Osteoblast (primary cell): ENCODE data around the gene GRIK4. TPM values are rescaled to one million over a fixed set of nuclear protein-coding genes. Genes with fewer than 3 reads are reported as not detected.

Source experiments
- DNase-seq: peaks from one replicate; pipeline ENCODE4 v3.0.0; 2011; ENCODE audit warnings: low spot score, mixed read lengths; ENCODE audit not compliant: insufficient read length; ENCODE audit errors: missing footprints
- H2AFZ ChIP-seq: 2 replicates; pipeline ENCODE4 v1.6.0; 2011; ENCODE audit warnings: mild to moderate bottlenecking, low read length
- H3K27ac ChIP-seq: 2 replicates; pipeline ENCODE4 v1.5.1; 2011; ENCODE audit warnings: mild to moderate bottlenecking, low read depth, low read length, moderate library complexity
- H3K27me3 ChIP-seq: 2 replicates; pipeline ENCODE4 v1.6.0; 2012; ENCODE audit warnings: mild to moderate bottlenecking, control low read depth, inconsistent platforms, low read length, moderate library complexity; ENCODE audit not compliant: insufficient read depth
- H3K36me3 ChIP-seq: 2 replicates; pipeline ENCODE4 v1.5.1; 2011; ENCODE audit warnings: mild to moderate bottlenecking, low read length, control low read depth, moderate library complexity; ENCODE audit not compliant: insufficient read depth
- H3K4me1 ChIP-seq: 2 replicates; pipeline ENCODE4 v1.5.1; 2011; ENCODE audit warnings: mild to moderate bottlenecking, low read length, control low read depth, moderate library complexity; ENCODE audit not compliant: insufficient read depth
- H3K4me2 ChIP-seq: 2 replicates; pipeline ENCODE4 v1.6.0; 2011; ENCODE audit warnings: mild to moderate bottlenecking, low read length; ENCODE audit not compliant: insufficient read depth
- H3K4me3 ChIP-seq: fragments of 200-600 bp; sonication (generic); 3 replicates; pipeline ENCODE4 v1.5.1; 2012; ENCODE audit warnings: mild to moderate bottlenecking, low read length, inconsistent platforms; ENCODE audit not compliant: insufficient read depth
- H3K79me2 ChIP-seq: 2 replicates; pipeline ENCODE4 v1.6.0; 2012; ENCODE audit warnings: mild to moderate bottlenecking, low read length, control low read depth, inconsistent platforms; ENCODE audit not compliant: insufficient read depth
- H3K9me3 ChIP-seq: 2 replicates; pipeline ENCODE4 v1.5.1; 2011; ENCODE audit warnings: low read depth, low read length, control low read depth
- H4K20me1 ChIP-seq: 2 replicates; pipeline ENCODE4 v1.6.0; 2012; ENCODE audit warnings: mild to moderate bottlenecking, low read length, control low read depth; ENCODE audit not compliant: insufficient read depth
- CTCF ChIP-seq: IDR thresholded peaks from 2 replicates; pipeline ENCODE4 v1.5.1; 2011; ENCODE audit warnings: mild to moderate bottlenecking, low read depth, low read length, moderate library complexity; ENCODE audit errors: extremely low read depth
- total RNA-seq: library from RNA; depleted of rRNA; stranded (reverse); fragments of >200 nt; gene quantifications from 2 replicates; pipeline ENCODE4 v1.2.3, GENCODE V29; 2012

Gene GRIK4
- total RNA-seq, 1 donor, result under 0.01 TPM

- no peak for DNase-seq
Observed at GRCh38 chr11:120611581-120611980, 100.0 kb downstream of the GRIK4 start.

GRCh38 chr11:120612513-120613263 lies 101.1 kb downstream of the GRIK4 start:
- DNase-seq, result no peak
- H3K79me2 ChIP-seq, result no peaks in the 10 kb centered on the region
- no peak overlapping the region for H3K27ac ChIP-seq
- H3K36me3 ChIP-seq, result no peaks in the 10 kb centered on the region
- no peak overlapping the region for H2AFZ ChIP-seq
- no peaks in the 10 kb centered on the region for H3K27me3 ChIP-seq
- H3K4me1 ChIP-seq, result peaks cover 3% of the 10 kb centered on the region
- no peak for TF ChIP-seq CTCF
- H3K4me3 ChIP-seq, result no peak overlapping the region
- no peaks in the 10 kb centered on the region for H4K20me1 ChIP-seq
- H3K4me2 ChIP-seq, result no peak overlapping the region
- no peaks in the 10 kb centered on the region for H3K9me3 ChIP-seq

More at GRCh38 chr11:120611581-120611980, 100.0 kb downstream of the GRIK4 start:
- no peak overlapping the region for H3K4me3 ChIP-seq
- no peak overlapping the region for H2AFZ ChIP-seq
- H3K4me2 ChIP-seq, result no peak overlapping the region
- TF ChIP-seq CTCF, result no peak
- no peak overlapping the region for H3K27ac ChIP-seq
- H3K36me3 ChIP-seq, result no peaks in the 10 kb centered on the region
- no peaks in the 10 kb centered on the region for H4K20me1 ChIP-seq
- peaks cover 3% of the 10 kb centered on the region for H3K4me1 ChIP-seq
- H3K79me2 ChIP-seq, result no peaks in the 10 kb centered on the region
- H3K9me3 ChIP-seq, result no peaks in the 10 kb centered on the region
- no peaks in the 10 kb centered on the region for H3K27me3 ChIP-seq

GRCh38 chr11:120613264-120614226 lies 102.0 kb downstream of the GRIK4 start:
- Histone ChIP-seq H3K4me3 (no peak overlapping the region), H3K4me2 (no peak overlapping the region), H3K36me3 (no peaks in the 10 kb centered on the region), H3K27ac (no peak overlapping the region), H3K79me2 (no peaks in the 10 kb centered on the region), H3K9me3 (peaks cover 3% of the 10 kb centered on the region), H3K27me3 (no peaks in the 10 kb centered on the region), H4K20me1 (no peaks in the 10 kb centered on the region), H2AFZ (no peak overlapping the region), H3K4me1 (peaks cover 3% of the 10 kb centered on the region)
- no peak for DNase-seq
- TF ChIP-seq CTCF, result no peak

- Histone ChIP-seq H3K4me2 (no peak overlapping the region), H3K79me2 (no peaks in the 10 kb centered on the region), H2AFZ (no peak overlapping the region), H3K27me3 (no peaks in the 10 kb centered on the region), H3K4me1 (no peaks in the 10 kb centered on the region), H3K4me3 (no peak overlapping the region), H4K20me1 (no peaks in the 10 kb centered on the region), H3K27ac (no peak overlapping the region), H3K9me3 (peaks cover 4% of the 10 kb centered on the region), H3K36me3 (no peaks in the 10 kb centered on the region)
- TF ChIP-seq CTCF, result no peak
- DNase-seq, result no peak
Observed at GRCh38 chr11:120615391-120615790, 103.8 kb downstream of the GRIK4 start.
